Measurements from ENCODE around the gene SYTL4. TPM values are rescaled to one million over a fixed set of nuclear protein-coding genes. Genes with fewer than 3 reads are reported as not detected.
"Not testable (repeated sequence)": the region's sequence is repeated elsewhere in the genome, so short reads cannot be mapped to it uniquely, and the experiment has no call there.

The SYTL4 gene
- under 1 TPM in 1 of 3 donors, not detected in 2; 0.70 TPM for polyA plus RNA-seq

DNA sequence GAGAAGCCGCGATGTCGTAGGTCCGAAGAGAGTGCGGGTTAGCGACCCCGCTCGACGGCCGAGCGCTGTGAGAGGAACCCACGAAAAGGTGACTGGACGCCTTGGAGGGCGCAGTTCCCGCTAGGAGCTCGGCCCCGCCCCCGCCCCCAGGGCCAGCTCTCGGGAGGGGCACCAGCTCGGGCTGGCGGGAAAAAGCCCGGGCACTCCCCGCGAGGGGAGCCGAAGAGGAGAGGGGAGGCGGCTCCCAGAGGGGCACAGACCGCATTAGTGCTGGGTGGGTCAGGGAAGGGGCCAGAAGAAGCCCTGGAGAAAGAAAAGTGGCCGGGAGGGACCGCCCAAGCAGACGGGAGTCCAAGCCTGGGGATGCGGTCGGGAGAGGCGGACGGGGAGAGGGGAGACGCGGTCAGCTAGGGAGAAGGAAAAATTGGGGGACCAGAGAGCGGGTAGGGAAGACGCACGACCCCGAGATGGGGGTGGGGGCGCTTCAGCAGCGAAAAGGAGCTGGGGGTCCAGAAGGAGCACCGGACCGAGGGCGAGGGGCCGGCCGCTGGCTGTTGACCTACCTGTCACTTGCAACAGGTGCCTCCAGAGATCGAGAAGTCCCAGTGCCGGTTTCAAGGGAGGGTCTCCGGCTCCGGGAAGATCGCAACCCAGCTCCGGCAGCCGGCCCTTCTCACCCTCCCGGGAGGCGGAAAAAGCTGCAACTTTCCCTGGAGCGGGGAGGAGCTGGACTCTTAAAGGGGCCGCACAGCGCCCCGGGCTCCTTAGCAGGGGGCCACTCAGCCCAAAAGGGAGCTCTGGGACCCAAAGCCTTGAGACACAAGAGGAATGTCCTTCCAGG lies at the start of gene SYTL4:
SYTL4 (minus strand) TSS at position 681 of the 841 bp plus-strand sequence. CDS start 30,084 bp downstream, outside the sequence.
- no peak for DNase-seq
- peak within 1 kb of the TSS in 2 of 5 donors; percentile 12 to 18 for H3K4me3 Mint-ChIP-seq
- H3K27me3 Mint-ChIP-seq (ENCODE audit: low read depth in 3 of 3), result peaks cover 12 to 25% (median 21%) of the 10 kb centered on the region in 3 donors
- H3K9me3 Mint-ChIP-seq, result no peaks in the 10 kb centered on the region
- no peak within 1 kb of the TSS for H3K27ac Mint-ChIP-seq
- H3K36me3 Mint-ChIP-seq, result no peaks in the 10 kb centered on the region
- no peaks in the 10 kb centered on the region for H3K4me1 Mint-ChIP-seq

- H3K9me3 Mint-ChIP-seq; H3K36me3 Mint-ChIP-seq; H3K27me3 Mint-ChIP-seq (ENCODE audit: low read depth in 3 of 3); H3K4me3 Mint-ChIP-seq; DNase-seq; H3K27ac Mint-ChIP-seq; H3K4me1 Mint-ChIP-seq: not testable (repeated sequence)
These were observed 37.5 kb upstream of the SYTL4 start for GRCh38 chrX:100769439-100769838.

GRCh38 chrX:100768679-100769338 lies 36.9 kb upstream of the SYTL4 start:
- no peak overlapping the region for H3K4me3 Mint-ChIP-seq
- H3K27ac Mint-ChIP-seq, result no peak overlapping the region
- H3K4me1 Mint-ChIP-seq, result no peaks in the 10 kb centered on the region
- H3K36me3 Mint-ChIP-seq, result no peaks in the 10 kb centered on the region
- peak; percentile 76 to 82 (median 77) for DNase-seq
- peaks cover 0 to 2% (median 0%) of the 10 kb centered on the region in 6 donors for H3K9me3 Mint-ChIP-seq
- H3K27me3 Mint-ChIP-seq (ENCODE audit: low read depth in 3 of 3), result peaks cover 0 to 3% (median 2%) of the 10 kb centered on the region in 3 donors

GRCh38 chrX:100750883-100751282 lies 19.0 kb upstream of the SYTL4 start:
- no peak for DNase-seq
- Mint-ChIP-seq H3K4me3 (no peak overlapping the region), H3K36me3 (no peaks in the 10 kb centered on the region), H3K27me3 (ENCODE audit: low read depth in 3 of 3) (peaks cover 0 to 9% (median 7%) of the 10 kb centered on the region in 3 donors), H3K4me1 (no peaks in the 10 kb centered on the region), H3K27ac (no peak overlapping the region), H3K9me3 (no peaks in the 10 kb centered on the region)

- DNase-seq, result no peak
- H3K27ac Mint-ChIP-seq, result no peak overlapping the region
- H3K27me3 Mint-ChIP-seq (ENCODE audit: low read depth in 3 of 3), result peaks cover 0 to 8% (median 4%) of the 10 kb centered on the region in 3 donors
- no peaks in the 10 kb centered on the region for H3K4me1 Mint-ChIP-seq
- no peaks in the 10 kb centered on the region for H3K9me3 Mint-ChIP-seq
- no peaks in the 10 kb centered on the region for H3K36me3 Mint-ChIP-seq
- H3K4me3 Mint-ChIP-seq, result no peak overlapping the region
These were observed 16.2 kb upstream of the SYTL4 start for GRCh38 chrX:100748108-100748507.

GRCh38 chrX:100747703-100748102 lies 15.8 kb upstream of the SYTL4 start:
- no peak overlapping the region for H3K4me3 Mint-ChIP-seq
- no peaks in the 10 kb centered on the region for H3K9me3 Mint-ChIP-seq
- peaks cover 0 to 5% (median 4%) of the 10 kb centered on the region in 3 donors for H3K27me3 Mint-ChIP-seq (ENCODE audit: low read depth in 3 of 3)
- H3K4me1 Mint-ChIP-seq, result no peaks in the 10 kb centered on the region
- no peak for DNase-seq
- no peak overlapping the region for H3K27ac Mint-ChIP-seq
- H3K36me3 Mint-ChIP-seq, result no peaks in the 10 kb centered on the region

- Mint-ChIP-seq H3K36me3 (no peaks in the 10 kb centered on the region), H3K27ac (no peak overlapping the region), H3K4me1 (no peaks in the 10 kb centered on the region), H3K9me3 (no peaks in the 10 kb centered on the region), H3K4me3 (no peak overlapping the region), H3K27me3 (ENCODE audit: low read depth in 3 of 3) (peaks cover 0 to 5% (median 4%) of the 10 kb centered on the region in 3 donors)
- no peak for DNase-seq
These were observed 15.2 kb upstream of the SYTL4 start for GRCh38 chrX:100747090-100747489.

DNA sequence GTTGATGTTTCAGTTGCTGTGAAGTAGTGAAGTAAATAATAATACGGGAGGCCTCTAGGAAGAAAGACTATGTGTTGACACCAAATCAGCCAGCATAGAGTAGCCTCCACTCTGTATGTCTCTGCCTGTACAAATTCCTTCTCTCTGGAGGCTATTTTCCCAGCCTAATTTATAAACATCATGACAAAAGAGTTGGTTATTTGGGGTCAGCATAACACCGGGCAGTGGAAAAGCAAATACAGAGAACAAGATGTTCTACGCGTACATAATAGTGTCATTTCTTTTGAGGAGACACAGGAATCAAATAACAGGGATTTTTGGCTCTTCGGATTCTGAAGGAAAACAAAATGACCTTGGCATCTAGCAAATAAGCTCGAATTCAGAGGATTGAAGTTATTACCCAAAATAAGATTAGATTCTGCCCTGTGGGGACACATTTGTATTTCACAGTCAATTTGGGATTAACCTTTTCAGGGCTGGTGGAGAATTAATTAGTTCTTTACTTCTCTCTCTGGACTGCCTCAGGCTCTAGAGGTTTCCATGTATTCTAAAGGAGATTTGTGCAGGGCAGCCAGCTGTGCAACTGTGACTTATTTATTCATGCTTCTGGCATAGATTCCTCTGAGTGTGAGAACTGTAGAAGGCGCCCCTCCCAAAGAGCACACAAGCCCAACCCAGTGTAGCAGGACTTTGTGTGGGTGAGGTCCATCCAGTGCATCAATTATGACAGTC lies 14.1 kb upstream of the SYTL4 start:
- Mint-ChIP-seq H3K9me3 (no peaks in the 10 kb centered on the region), H3K4me3 (no peak overlapping the region), H3K4me1 (no peaks in the 10 kb centered on the region), H3K27ac (no peak overlapping the region), H3K27me3 (ENCODE audit: low read depth in 3 of 3) (peaks cover 0 to 5% (median 4%) of the 10 kb centered on the region in 3 donors), H3K36me3 (no peaks in the 10 kb centered on the region)
- DNase-seq, result no peak

- Mint-ChIP-seq H3K27me3 (ENCODE audit: low read depth in 3 of 3) (peaks cover 0 to 5% (median 4%) of the 10 kb centered on the region in 3 donors), H3K4me3 (no peak overlapping the region), H3K36me3 (no peaks in the 10 kb centered on the region), H3K27ac (no peak overlapping the region), H3K4me1 (no peaks in the 10 kb centered on the region), H3K9me3 (no peaks in the 10 kb centered on the region)
- no peak for DNase-seq
These were observed 13.3 kb upstream of the SYTL4 start for GRCh38 chrX:100745205-100745604.

GRCh38 chrX:100743009-100743607 lies 11.2 kb upstream of the SYTL4 start:
- Mint-ChIP-seq H3K27ac (no peak overlapping the region), H3K27me3 (ENCODE audit: low read depth in 3 of 3) (peaks cover 0 to 9% (median 5%) of the 10 kb centered on the region in 3 donors), H3K4me3 (no peak overlapping the region), H3K4me1 (no peaks in the 10 kb centered on the region), H3K9me3 (no peaks in the 10 kb centered on the region), H3K36me3 (no peaks in the 10 kb centered on the region)
- DNase-seq, result no peak

DNA sequence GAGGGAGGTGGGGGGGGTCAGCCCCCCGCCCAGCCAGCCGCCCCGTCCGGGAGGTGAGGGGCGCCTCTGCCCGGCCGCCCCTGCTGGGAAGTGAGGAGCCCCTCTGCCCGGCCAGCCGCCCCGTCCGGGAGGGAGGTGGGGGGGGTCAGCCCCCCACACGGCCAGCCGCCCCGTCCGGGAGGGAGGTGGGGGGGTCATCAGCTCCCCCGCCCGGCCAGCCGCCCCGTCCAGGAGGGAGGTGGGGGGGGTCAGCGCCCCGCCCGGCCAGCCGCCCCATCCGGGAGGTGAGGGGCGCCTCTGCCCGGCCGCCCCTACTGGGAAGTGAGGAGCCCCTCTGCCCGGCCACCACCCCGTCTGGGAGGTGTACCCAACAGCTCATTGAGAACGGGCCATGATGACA lies 7.9 kb downstream of the SYTL4 start:
- H3K4me1 Mint-ChIP-seq, H3K4me3 Mint-ChIP-seq, DNase-seq, H3K9me3 Mint-ChIP-seq, H3K36me3 Mint-ChIP-seq, H3K27ac Mint-ChIP-seq: not testable (repeated sequence)
- peaks cover 2 to 17% (median 3%) of the 10 kb centered on the region in 3 donors for H3K27me3 Mint-ChIP-seq (ENCODE audit: low read depth in 3 of 3)

GRCh38 chrX:100721328-100721727 lies 10.6 kb downstream of the SYTL4 start:
- no peaks in the 10 kb centered on the region for H3K9me3 Mint-ChIP-seq
- DNase-seq, result no peak
- H3K27me3 Mint-ChIP-seq (ENCODE audit: low read depth in 3 of 3), result peaks cover 3 to 14% (median 3%) of the 10 kb centered on the region in 3 donors
- no peaks in the 10 kb centered on the region for H3K36me3 Mint-ChIP-seq
- H3K4me3 Mint-ChIP-seq, result no peak overlapping the region
- no peak overlapping the region for H3K27ac Mint-ChIP-seq
- no peaks in the 10 kb centered on the region for H3K4me1 Mint-ChIP-seq

DNA sequence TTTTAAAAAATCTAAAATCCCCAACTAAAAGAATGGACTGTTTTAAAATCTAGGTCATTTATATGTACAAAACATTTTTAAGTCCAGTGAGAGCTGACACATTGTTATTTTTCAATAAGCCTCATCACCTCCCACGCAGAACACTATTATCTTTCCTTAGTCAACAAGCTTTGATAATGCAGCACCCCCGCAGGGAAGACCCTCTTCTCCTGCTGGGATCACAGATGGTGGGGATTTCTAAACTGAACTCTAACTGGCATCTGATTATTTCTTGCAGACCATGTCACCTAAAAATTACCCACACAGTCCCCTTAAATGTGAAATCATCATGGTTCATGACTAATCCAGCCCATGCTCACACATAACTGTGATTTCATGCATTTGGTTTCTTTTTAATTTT lies 11.6 kb downstream of the SYTL4 start:
- H3K9me3 Mint-ChIP-seq, result no peaks in the 10 kb centered on the region
- H3K36me3 Mint-ChIP-seq, result no peaks in the 10 kb centered on the region
- DNase-seq, result no peak
- no peak overlapping the region for H3K27ac Mint-ChIP-seq
- peaks cover 2 to 14% (median 3%) of the 10 kb centered on the region in 3 donors for H3K27me3 Mint-ChIP-seq (ENCODE audit: low read depth in 3 of 3)
- no peaks in the 10 kb centered on the region for H3K4me1 Mint-ChIP-seq
- H3K4me3 Mint-ChIP-seq, result no peak overlapping the region

Measured in immature natural killer cell (primary cell).